ENCODE measurements around the gene PDE1C.

Gene PDE1C

DNA sequence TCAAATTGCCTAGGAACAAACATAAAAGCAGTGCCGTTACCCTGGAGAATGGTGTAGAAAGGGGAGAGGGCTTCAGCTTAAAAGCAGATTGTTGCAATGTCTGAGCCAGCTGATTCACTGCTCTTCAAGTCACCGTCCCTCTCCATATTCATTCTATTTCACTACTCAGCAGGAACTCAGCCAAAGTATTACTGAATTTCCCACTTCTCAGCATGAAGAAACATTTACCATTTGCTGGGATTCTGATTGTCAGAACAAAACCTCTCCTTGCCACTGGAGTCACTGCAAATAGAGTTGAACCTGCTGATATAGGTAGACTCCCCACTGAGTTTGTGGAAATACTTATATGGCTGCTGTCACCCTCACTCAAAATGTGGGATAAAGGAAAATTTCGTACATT, 311.5 kb downstream of the PDE1C start:
- DNase-seq = no peak

DNA sequence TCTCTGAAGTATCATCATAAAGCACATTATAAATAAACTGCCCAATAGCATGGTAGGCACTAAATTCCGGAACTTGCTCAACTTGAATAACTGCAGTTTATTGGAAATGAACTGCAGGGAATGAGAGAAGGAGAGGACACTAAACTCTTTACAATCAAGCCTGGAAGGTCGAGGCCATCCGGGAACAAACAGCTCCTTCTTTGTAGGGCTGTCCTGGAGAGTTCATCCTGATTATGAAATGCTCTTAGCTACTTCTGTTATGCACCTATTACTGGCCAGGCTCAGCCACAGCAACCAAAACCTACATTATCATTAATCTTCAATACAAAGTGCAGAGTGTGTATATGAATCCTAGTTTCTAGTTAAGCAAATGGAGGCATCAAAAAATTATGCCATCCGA, 318.5 kb downstream of the PDE1C start:
- no peak for DNase-seq

DNA sequence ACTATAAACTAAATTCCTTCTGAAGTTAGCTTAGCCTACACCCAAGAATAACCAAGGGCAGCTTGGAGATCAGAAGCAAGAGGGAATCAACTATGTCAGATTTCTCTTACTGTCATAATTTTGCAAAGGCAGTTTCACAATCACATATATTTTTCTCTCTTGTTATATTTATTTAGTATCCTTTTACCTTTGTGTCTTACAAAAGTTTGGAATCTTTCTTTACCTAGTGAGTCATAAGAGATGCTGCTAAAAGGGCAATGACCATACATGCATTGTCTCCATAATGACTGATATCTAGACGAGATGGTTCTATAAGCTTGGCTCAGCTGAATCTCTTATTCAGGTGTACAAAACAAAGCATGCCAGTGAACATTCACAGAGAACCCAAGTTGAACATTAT, 322.1 kb downstream of the PDE1C start:
- DNase-seq = no peak

GRCh38 chr7:31747553-31747952, 322.7 kb downstream of the PDE1C start:
- no peak for DNase-seq

DNA sequence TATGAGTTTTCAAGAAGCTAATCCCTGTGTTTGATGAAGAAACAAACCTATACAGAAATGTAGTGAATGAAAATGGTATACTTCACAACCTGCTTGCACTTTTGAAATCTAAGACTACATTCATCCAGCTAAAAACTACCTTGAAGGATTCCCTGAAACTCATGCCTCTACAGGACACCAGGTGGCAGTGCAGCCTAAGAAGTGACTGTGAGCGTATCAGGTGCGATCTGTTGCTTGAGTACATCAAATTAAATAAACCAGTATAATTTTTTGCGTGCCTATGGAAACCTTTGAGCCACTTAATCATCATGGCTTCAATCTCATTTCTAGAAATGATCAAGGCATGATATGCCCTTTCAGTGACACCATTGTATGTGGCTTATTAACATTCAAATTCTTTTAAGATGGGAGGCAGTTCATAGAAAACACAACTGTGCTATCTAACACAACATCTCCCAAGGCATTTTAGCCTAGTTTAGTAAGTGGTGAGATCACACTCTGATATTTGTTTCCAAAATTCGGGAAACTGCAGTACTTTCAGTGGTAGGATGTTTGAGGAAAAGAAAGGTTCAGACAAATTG, 325.8 kb downstream of the PDE1C start:
- peak; percentile 73 for DNase-seq

DNA sequence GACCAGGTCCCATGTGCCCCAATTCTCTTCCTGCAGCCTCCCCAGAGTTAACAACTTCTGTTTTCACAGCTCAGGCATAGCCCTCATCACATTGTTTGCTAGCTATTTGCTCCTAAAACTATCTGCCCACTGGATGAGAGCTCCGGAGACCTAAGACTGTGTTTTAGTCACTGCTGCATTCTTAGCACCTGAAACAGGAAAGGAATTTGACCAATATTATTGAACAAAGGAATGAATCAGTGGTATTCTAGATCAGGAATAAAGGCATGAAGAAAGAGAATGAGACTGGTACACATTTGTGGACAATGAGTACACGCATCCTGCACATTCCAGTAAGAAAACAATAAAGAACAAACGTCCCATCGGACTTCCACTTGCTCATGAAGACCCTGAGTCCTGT, 328.4 kb downstream of the PDE1C start:
- no peak for DNase-seq

DNA sequence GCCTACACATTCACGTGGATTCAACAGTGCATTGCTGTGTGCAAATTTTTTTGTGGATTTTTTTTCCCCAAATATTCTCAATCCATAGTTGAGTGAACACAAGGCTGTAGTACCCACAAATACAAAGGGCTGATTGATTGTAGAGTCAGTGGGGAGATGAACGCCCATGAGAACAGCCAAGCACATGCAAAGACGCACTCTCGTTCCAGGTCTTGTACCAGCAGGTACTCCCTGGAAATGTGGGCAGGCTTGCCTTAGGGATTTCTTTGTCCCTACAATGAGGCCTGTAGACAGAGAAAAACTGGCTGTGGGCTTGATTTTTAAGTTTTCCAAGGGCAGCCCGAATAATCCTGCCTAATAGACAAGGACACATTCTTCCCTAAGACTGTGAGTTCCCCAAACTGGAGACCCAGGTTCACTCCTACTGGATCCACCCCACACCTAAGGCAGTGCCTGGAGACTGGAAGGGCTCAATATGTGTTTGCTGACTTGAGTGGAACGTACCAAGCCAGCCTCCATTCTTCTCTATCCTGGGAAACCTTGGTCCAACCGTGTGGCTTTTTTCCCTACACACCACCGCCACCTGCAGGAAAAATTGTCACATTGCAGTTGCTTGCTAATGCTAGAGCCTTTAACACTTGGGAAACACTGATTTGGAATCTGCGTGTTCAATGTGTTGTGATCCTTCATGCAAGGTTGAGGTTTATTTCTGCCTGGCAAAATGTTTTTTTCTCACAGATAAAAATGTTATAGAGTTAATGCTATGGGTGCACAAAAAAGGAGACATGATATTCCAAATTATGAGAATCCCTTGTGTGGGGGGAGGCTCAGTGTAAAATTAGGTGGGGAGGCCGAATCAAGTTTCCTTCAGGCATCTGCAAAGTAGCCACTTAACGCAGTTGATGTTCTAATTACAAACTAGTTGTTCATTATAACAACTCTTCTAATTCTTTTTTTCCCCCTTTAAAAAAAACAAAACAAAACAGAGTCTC, 333.9 kb downstream of the PDE1C start:
- peak; percentile 75 for DNase-seq

DNA sequence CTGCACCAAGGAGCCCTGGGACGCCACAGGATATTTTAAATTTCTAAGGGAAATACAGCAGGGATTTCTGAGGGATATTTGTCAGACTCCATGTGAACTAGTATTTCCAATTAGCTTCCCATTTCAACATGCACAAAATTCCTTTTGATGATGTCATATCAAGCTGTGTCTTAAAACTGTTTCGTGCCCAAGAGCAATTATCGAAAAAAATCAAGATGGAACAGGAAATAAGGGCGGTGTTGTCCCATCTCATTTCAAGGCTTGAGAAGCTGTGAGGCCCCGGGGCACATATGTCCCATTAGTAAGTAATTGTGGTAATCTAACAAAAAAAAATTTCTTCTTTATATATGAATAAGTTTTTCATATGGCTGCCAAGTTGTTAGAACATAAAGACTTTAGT, 335.8 kb downstream of the PDE1C start:
- DNase-seq = no peak

- no peak for DNase-seq
Observed at GRCh38 chr7:31729195-31729804, 340.9 kb downstream of the PDE1C start.

- DNase-seq = no peak
Observed at GRCh38 chr7:31724696-31725095, 345.5 kb downstream of the PDE1C start.

DNA sequence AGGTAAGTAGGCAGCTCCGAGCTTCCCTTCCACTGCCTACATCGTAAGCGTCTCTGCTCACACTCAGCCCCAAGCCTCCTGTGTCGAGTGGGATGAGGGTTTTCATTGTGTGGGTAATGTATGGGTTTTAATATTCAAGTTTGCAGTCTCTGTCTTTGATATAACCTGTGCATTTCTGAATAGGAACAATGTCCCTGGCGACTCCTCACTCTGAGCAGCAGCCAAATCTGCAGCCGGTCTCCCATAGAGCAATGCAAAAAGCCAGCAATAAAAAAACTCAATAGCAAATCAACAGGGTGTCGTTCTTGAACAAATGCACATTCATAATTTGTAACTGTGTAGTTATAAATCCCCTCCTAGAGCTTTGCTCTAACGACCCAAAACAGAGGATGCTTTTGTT, 349.8 kb downstream of the PDE1C start:
- no peak for DNase-seq

- DNase-seq = no peak
Observed at GRCh38 chr7:31716355-31716754, 353.9 kb downstream of the PDE1C start.

DNA sequence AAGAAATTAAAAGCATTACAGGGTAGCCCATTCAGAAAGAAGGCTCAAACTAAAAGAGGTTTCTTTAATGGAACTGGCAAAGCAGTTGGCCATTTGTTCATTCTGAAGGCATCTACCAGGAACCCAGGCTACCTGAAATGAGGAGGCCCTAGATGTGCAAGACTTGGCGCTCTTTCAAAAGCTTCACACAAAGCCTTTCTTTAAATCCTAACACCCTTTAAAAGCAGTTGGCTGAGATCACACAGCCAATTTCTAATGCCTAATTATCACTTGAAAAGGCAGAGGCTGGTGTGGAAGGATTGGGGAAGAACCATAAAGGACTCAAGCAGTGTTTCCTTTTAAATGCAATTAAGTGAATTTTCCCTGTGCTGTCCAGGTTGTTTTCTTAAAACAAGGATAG, 360.0 kb downstream of the PDE1C start:
- no peak for DNase-seq

DNA sequence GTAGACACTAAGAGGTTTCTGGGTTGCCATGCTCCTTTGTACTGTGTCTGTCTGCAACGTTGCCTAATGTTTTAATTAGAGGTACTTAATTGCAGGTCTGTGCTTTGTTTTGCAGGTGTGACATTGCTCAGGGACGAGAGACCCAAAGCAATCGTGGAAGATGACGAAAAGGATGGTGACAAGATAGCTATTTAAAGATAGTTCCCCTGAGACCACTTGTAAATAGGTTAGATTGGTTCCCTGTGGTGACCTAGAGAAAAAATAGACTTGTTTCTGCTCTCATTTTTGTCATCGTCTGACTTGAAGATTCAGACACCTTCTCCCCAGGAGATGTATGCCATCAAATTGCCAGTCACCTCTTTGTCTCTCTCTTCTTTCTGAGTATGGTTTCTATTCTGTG, 363.1 kb downstream of the PDE1C start:
- no peak for DNase-seq

DNA sequence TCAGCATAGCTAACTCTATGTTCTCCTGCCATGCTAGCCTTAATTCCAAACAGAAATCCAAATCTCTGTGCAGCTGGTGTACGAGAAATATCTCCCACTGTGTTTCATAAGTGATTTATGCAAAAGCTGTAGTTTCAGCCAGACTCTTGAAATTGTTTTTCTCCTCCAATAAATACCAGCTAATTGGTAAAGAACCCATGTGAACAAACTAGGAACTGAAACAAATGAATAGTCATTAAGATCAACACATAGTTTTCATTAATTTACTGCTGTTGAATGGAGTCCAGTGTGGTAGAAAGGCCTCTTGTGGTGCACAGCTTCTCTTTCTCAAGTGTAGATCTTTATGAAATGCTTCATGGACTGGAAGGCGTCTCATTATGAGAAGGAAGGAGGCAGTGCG, 364.8 kb downstream of the PDE1C start:
- DNase-seq = no peak

DNA sequence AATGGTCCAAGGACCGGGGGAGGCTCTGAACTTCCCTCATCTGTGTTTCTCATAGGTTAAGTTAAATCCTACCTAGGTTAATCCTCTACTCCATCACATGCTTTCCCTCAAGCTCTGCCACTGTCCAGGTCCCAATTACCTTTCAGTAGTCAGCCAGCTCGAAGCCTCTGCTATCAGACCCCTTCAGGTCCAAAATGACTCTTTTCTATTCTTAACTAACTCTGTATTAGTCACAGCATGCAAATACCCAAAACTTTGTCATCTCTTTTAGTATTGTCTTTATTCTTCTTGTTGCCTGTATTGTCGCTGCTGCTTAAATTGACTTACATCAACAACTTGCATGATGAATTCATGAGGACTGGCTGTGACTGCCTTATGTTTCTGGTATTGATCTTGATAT, 367.9 kb downstream of the PDE1C start:
- DNase-seq = no peak
